ENCODE data around the gene TRIM17.

DNA sequence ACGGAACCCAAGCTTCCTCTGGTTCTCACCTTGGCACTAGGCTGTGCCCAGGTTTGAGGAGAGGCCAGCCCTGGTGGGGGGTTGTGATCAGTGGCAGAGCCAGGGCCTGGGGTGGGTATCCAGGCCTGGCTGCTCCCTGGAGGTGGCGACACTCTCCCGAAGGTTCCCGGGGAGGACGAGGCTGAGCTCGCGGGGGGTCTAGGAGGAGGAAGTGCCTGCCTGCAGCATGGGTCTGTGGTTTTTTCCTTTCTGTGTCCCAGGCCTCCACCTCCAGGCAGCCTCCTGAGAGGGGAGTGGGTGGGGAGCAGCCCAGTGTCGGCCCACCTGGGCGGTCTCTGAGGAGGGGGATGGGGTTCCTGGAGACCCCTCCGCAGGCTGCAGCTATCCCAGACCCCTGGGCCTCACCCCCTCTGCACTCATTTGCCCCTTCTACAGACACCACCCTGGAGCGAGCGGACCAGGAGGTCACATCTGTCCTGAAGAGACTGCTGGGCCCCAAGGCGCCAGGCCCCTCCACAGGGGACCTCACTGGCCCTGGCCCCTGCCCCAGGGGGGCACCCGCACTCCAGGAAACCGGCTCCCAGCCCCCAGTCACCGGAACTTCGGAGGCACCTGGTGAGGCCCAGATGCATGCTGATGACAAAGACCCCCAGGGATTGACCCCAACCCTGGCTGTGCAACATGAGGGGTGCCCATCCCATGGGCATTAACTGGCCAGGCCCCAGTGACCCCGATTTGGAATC is 54.3 kb downstream of the TRIM17 start:
- TF ChIP-seq, protein P1, sequence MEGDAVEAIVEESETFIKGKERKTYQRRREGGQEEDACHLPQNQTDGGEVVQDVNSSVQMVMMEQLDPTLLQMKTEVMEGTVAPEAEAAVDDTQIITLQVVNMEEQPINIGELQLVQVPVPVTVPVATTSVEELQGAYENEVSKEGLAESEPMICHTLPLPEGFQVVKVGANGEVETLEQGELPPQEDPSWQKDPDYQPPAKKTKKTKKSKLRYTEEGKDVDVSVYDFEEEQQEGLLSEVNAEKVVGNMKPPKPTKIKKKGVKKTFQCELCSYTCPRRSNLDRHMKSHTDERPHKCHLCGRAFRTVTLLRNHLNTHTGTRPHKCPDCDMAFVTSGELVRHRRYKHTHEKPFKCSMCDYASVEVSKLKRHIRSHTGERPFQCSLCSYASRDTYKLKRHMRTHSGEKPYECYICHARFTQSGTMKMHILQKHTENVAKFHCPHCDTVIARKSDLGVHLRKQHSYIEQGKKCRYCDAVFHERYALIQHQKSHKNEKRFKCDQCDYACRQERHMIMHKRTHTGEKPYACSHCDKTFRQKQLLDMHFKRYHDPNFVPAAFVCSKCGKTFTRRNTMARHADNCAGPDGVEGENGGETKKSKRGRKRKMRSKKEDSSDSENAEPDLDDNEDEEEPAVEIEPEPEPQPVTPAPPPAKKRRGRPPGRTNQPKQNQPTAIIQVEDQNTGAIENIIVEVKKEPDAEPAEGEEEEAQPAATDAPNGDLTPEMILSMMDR (conservative IDR thresholded peaks at IDR 0.05; ENCODE audit: low read length), result no peak
- TF ChIP-seq EZH2phosphoT487 (IDR thresholded peaks at IDR 0.05; ENCODE audit: borderline replicate concordance), result no peak

Measured in Loucy (cell line).